Osteocyte (in vitro differentiated cells): Measurements from ENCODE around the gene PARP16. TPM values are rescaled to one million over a fixed set of nuclear protein-coding genes. Genes with fewer than 3 reads are reported as not detected.

Experiments used
- DNase-seq: peaks from one replicate; pipeline ENCODE4 v3.0.0; 2021; ENCODE audit warnings: mixed read lengths; ENCODE audit not compliant: unreplicated experiment; ENCODE audit errors: extremely low spot score
- H3K27ac Mint-ChIP-seq: one replicate; pipeline ENCODE4 v1.8.0; 2021; ENCODE audit warnings: mild to moderate bottlenecking, mixed read lengths; ENCODE audit not compliant: unreplicated experiment
- H3K27me3 Mint-ChIP-seq: one replicate; pipeline ENCODE4 v1.8.0; 2021; ENCODE audit warnings: mixed read lengths; ENCODE audit not compliant: unreplicated experiment
- H3K36me3 Mint-ChIP-seq: one replicate; pipeline ENCODE4 v1.8.0; 2021; ENCODE audit warnings: mixed read lengths; ENCODE audit not compliant: unreplicated experiment
- H3K4me1 Mint-ChIP-seq: one replicate; pipeline ENCODE4 v1.8.0; 2021; ENCODE audit warnings: mixed read lengths; ENCODE audit not compliant: unreplicated experiment
- H3K4me3 Mint-ChIP-seq: one replicate; pipeline ENCODE4 v1.8.0; 2021; ENCODE audit warnings: mild to moderate bottlenecking, moderate library complexity, mixed read lengths; ENCODE audit not compliant: unreplicated experiment
- H3K9me3 Mint-ChIP-seq: one replicate; pipeline ENCODE4 v1.8.0; 2021; ENCODE audit warnings: mixed read lengths; ENCODE audit not compliant: unreplicated experiment
- total RNA-seq: library from RNA; stranded (reverse); gene quantifications from 2 replicates; pipeline ENCODE4 v1.2.1, GENCODE V29; 2021
- TF ChIP-seq, protein P1 (sequence below): fragments of 200-600 bp; sonication (generic); IDR thresholded peaks from 2 replicates; pipeline ENCODE4 v1.5.0; 2021; ENCODE audit warnings: antibody characterized with exemption, mild to moderate bottlenecking, moderate library complexity

The PARP16 gene
- total RNA-seq, 1 donor from 2014 or later = 9.5 TPM

DNA sequence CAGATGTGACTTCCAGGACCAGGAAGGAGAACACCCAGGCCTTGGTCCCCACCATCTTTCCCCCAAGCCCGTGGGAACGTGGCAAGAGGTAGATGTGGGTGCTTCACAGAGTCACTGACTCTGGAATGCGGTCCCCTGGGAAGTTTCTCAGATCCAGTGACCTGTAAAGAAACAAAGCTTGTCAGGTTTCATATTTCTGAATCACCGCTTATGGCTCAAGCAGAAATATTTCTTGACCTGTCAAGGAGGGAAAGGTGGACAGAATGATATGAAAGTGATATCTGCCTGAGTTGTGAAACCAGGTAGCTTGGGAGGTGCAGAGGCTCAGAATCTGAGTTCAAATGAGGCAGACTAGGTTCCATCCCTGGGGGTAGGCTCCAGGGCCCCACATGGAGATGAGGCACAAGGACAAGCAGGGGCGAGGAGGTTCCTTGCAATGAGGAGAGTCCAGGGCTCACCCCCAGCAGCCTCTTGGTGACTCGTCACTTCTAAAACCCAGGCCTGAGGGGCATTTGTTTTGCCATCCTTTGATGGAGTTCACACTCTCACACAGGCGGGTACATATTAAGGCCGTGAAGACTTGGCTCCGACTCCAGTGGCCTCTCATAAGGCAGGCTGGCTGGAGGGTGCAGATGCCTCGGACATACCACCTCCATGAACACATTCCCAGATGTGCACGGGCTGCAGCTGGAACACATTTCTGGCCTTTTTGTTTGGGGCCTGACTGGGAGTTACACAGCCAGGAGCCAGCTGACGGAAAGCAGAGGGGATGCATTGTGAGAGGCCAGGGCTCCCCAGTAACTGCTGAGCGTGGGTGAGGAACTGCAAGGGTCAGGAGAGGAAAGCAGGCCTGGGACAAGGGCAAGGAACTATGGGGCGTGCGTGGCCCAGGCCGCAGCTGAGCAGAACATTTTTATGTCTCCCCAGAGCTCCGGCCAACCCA, 76.7 kb downstream of the PARP16 start:
- Mint-ChIP-seq H3K4me1 (peaks cover 28% of the 10 kb centered on the region), H3K36me3 (no peaks in the 10 kb centered on the region), H3K27me3 (peaks cover 7% of the 10 kb centered on the region), H3K4me3 (no peak overlapping the region), H3K27ac (no peak overlapping the region), H3K9me3 (no peaks in the 10 kb centered on the region)
- DNase-seq = no peak
- TF ChIP-seq, protein P1, sequence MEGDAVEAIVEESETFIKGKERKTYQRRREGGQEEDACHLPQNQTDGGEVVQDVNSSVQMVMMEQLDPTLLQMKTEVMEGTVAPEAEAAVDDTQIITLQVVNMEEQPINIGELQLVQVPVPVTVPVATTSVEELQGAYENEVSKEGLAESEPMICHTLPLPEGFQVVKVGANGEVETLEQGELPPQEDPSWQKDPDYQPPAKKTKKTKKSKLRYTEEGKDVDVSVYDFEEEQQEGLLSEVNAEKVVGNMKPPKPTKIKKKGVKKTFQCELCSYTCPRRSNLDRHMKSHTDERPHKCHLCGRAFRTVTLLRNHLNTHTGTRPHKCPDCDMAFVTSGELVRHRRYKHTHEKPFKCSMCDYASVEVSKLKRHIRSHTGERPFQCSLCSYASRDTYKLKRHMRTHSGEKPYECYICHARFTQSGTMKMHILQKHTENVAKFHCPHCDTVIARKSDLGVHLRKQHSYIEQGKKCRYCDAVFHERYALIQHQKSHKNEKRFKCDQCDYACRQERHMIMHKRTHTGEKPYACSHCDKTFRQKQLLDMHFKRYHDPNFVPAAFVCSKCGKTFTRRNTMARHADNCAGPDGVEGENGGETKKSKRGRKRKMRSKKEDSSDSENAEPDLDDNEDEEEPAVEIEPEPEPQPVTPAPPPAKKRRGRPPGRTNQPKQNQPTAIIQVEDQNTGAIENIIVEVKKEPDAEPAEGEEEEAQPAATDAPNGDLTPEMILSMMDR = no peak

DNA sequence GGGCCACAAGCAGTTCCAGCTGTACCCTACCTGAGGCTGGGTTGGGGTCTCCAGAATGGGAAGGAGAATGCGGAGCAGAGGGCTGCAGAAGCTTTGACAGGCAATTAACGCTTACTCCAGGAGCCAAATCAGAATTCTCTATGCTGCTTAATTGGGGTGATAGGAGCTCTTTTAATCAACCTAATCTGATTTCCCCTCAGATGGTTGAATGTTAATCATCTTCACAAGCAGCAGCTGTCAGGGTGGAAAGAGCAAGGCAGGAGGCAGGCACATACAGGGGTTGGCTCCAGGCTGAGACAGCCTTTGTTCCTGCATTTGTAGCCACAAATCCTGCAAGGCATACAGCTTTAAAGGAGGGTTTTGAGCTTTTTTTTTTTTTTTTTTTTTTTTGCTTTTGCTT, 78.0 kb downstream of the PARP16 start:
- H3K36me3 Mint-ChIP-seq = no peaks in the 10 kb centered on the region
- H3K27ac Mint-ChIP-seq = no peak overlapping the region
- peaks cover 14% of the 10 kb centered on the region for H3K27me3 Mint-ChIP-seq
- no peak for DNase-seq
- H3K4me3 Mint-ChIP-seq = no peak overlapping the region
- TF ChIP-seq, protein P1 = no peak
- H3K4me1 Mint-ChIP-seq = peaks cover 28% of the 10 kb centered on the region
- H3K9me3 Mint-ChIP-seq = no peaks in the 10 kb centered on the region

Other genes with a start within 250 kb of the PARP16 start
- not detected in 2 replicates for gene SLC51B, start 241.5 kb downstream of the PARP16 start, total RNA-seq
- gene RASL12, start 218.9 kb downstream of the PARP16 start, total RNA-seq = 0.73 and 0.78 TPM in 2 replicates
- gene KBTBD13, start 210.1 kb downstream of the PARP16 start, total RNA-seq = not detected in 2 replicates
- 5.1 and 5.4 TPM in 2 replicates for gene UBAP1L, start 171.7 kb downstream of the PARP16 start, total RNA-seq
- 22.3 and 27.1 TPM in 2 replicates for gene PDCD7, start 153.1 kb downstream of the PARP16 start, total RNA-seq
- gene CLPX, start 101.5 kb downstream of the PARP16 start, total RNA-seq = 62.8 and 64.0 TPM in 2 replicates
- gene CILP, start 75.4 kb downstream of the PARP16 start, total RNA-seq = 0.19 TPM in 1 of 2 replicates, not detected in the other
- not detected in 2 replicates for gene RNU5A-1, start 9.2 kb upstream of the PARP16 start, total RNA-seq
- 18.5 and 32.7 TPM in 2 replicates for gene RNU5B-1, start 17.8 kb upstream of the PARP16 start, total RNA-seq
- 0.16 and 0.48 TPM in 2 replicates for gene IGDCC3, start 91.1 kb upstream of the PARP16 start, total RNA-seq
- 36.4 and 36.8 TPM in 2 replicates for gene IGDCC4, start 136.1 kb upstream of the PARP16 start, total RNA-seq
- 33.0 and 34.2 TPM in 2 replicates for gene DPP8, start 230.8 kb upstream of the PARP16 start, total RNA-seq
- gene HACD3, start 243.6 kb upstream of the PARP16 start, total RNA-seq = 81.8 and 83.2 TPM in 2 replicates